Inflammatory macrophage treated with lipopolysaccharide for 4 hours (primary cell): ENCODE data around the gene FBXO9.

Source experiments
- DNase-seq: peaks from one replicate; pipeline ENCODE4 v3.0.0-alpha.2; 2020

FBXO9 gene

GRCh38 chr6:53142810-53143209 is 77.6 kb downstream of the FBXO9 start:
- DNase-seq: no peak

GRCh38 chr6:53143710-53144109 is 78.5 kb downstream of the FBXO9 start:
- DNase-seq: no peak

GRCh38 chr6:53144802-53145201 is 79.6 kb downstream of the FBXO9 start:
- no peak for DNase-seq

GRCh38 chr6:53148684-53149083 is 83.5 kb downstream of the FBXO9 start, which contains the start of gene GCM1:
Gene GCM1 (minus strand): TSS chr6:53148841. CDS start chr6:53145632, 3,209 bp downstream.
- no peak for DNase-seq
